CD4-positive, alpha-beta T cell (primary cell): ENCODE results near the gene GRIK1. TPM values are rescaled to one million over a fixed set of nuclear protein-coding genes. Genes with fewer than 3 reads are reported as not detected.

ENCODE experiments used
- ATAC-seq: fragments of 200-7000 bp; cut with Tn5 transposase; one replicate; pipeline ENCODE4 v1.10.0; 2022; ENCODE audit warnings: mild to moderate bottlenecking; ENCODE audit not compliant: poor library complexity
- CTCF ChIA-PET: fragments of 350-600 bp; sonication (Branson Sonifier 250); formaldehyde crosslinking; loops from one replicate; lab custom pipeline; 2021; ENCODE audit warnings: antibody characterized with exemption, inconsistent platforms; lab: Charles Lee
- POLR2A ChIA-PET: fragments of 350-600 bp; sonication (Branson Sonifier 250); formaldehyde crosslinking; loops from one replicate; lab custom pipeline; 2021; ENCODE audit warnings: antibody characterized with exemption, inconsistent platforms; lab: Charles Lee
- DNase-seq, 14 experiments: peaks; one replicate each; pipeline ENCODE4 v3.0.0-alpha.2; 2013 to 2020; ENCODE audit warnings: mixed read lengths in 2 of 14
- H3K27ac ChIP-seq, 2 donors: one replicate each; pipeline versions ENCODE4 v1.5.1 to v1.7.0; 2013; ENCODE audit warnings: low read length in 2 of 2, low read depth in 1 of 2, mild to moderate bottlenecking in 1 of 2
- H3K27me3 ChIP-seq, 2 experiments: 1 replicate in 1 of 2; 2 replicates in 1 of 2; pipeline versions ENCODE4 v1.6.1 to v1.7.0; 2013; ENCODE audit warnings: low read length in 2 of 2, control low read depth in 1 of 2, mild to moderate bottlenecking in 1 of 2, moderate library complexity in 1 of 2; ENCODE audit not compliant: insufficient read depth in 2 of 2, control insufficient read depth in 1 of 2
- H3K36me3 ChIP-seq: one replicate; pipeline ENCODE4 v1.6.1; 2013; ENCODE audit warnings: low read length, control low read depth; ENCODE audit not compliant: insufficient read depth
- H3K4me1 ChIP-seq: one replicate; pipeline ENCODE4 v1.6.1; 2013; ENCODE audit warnings: low read length, control low read depth; ENCODE audit not compliant: insufficient read depth
- H3K4me3 ChIP-seq: one replicate; pipeline ENCODE4 v1.5.1; 2013; ENCODE audit warnings: mild to moderate bottlenecking, low read length, moderate library complexity
- H3K9me3 ChIP-seq, 2 experiments: 1 replicate in 1 of 2; 2 replicates in 1 of 2; pipeline versions ENCODE4 v1.6.1 to v1.7.0; 2013; ENCODE audit warnings: low read length in 2 of 2, mild to moderate bottlenecking in 2 of 2, control low read depth in 1 of 2, moderate library complexity in 1 of 2; ENCODE audit not compliant: control insufficient read depth in 1 of 2, insufficient read depth in 1 of 2
- H3K27ac Mint-ChIP-seq: one replicate; pipeline ENCODE4 v1.8.0; 2020; ENCODE audit warnings: mixed read lengths
- H3K27me3 Mint-ChIP-seq: one replicate; pipeline ENCODE4 v1.8.0; 2021; ENCODE audit warnings: mixed read lengths
- H3K36me3 Mint-ChIP-seq: one replicate; pipeline ENCODE4 v1.8.0; 2021; ENCODE audit warnings: low read depth, mixed read lengths
- H3K4me1 Mint-ChIP-seq: one replicate; pipeline ENCODE4 v1.8.0; 2021; ENCODE audit warnings: low read depth, mixed read lengths
- H3K4me3 Mint-ChIP-seq: one replicate; pipeline ENCODE4 v1.8.0; 2020; ENCODE audit warnings: mild to moderate bottlenecking, mixed read lengths
- H3K9me3 Mint-ChIP-seq: one replicate; pipeline ENCODE4 v1.8.0; 2020; ENCODE audit warnings: mixed read lengths
- intact Hi-C, 2 experiments: fragments of 100-400 bp; cut with DNase I in 1 of 2; cut with micrococcal nuclease in 1 of 2; formaldehyde crosslinking; loops; one replicate each; pipeline versions ENCODE4 v1.15.1 to v1.9.0; 2023 to 2025; cut with DNase I, micrococcal nuclease
- total RNA-seq, 174 experiments: library from RNA in 2 of 174; stranded (reverse) in 2 of 174; gene quantifications; one replicate each; pipeline ENCODE4 v1.2.3 and lab custom pipeline; 2021 to 2026
- TF ChIP-seq, protein P1 (sequence below): fragments of 200-600 bp; IDR thresholded peaks from one replicate; pipeline ENCODE4 v1.8.0; 2022; ENCODE audit warnings: antibody characterized with exemption, mild to moderate bottlenecking

Gene GRIK1
- total RNA-seq, 2 experiments from 2014 or later, result not detected

DNA sequence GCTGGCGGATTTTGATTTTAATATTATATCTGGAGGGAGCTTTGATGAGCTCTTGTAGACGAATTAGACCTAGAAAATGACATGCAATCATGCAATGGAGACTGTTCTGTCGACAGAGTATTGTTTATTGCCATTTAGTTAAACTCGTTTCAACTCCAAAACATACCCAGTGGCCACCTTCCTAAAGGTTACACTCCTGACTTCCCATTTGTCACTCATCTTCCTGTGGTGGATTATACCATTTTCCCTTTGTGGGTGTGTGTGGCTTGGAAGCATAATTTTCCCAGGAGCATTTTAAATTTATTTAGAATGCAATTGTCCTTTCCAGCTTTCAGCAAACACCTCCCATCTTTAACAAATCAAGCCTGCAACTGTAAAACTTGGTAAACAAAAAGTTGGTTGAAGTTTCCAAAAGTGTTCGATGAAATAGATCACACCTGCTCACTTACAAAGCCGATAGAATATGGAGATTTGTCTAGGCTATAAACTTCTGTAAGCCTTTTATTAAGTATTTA, 266.6 kb downstream of the GRIK1 start:
- Histone ChIP-seq H3K27ac (no peak overlapping the region), H3K36me3 (no peaks in the 10 kb centered on the region), H3K4me1 (no peaks in the 10 kb centered on the region), H3K27me3 (peaks cover 0 to 5% of the 10 kb centered on the region in 2 experiments), H3K4me3 (no peak overlapping the region), H3K9me3 (no peaks in the 10 kb centered on the region)
- no peaks in the 10 kb centered on the region for H3K36me3 Mint-ChIP-seq
- no peaks in the 10 kb centered on the region for H3K4me1 Mint-ChIP-seq
- H3K4me3 Mint-ChIP-seq, result no peak overlapping the region
- DNase-seq (no peak), ATAC-seq (no peak)
- ChIA-PET CTCF (no interaction called here), POLR2A (no interaction called here)
- no peaks in the 10 kb centered on the region for H3K9me3 Mint-ChIP-seq
- peaks cover 10% of the 10 kb centered on the region for H3K27me3 Mint-ChIP-seq
- intact Hi-C loops, result no loop called here
- no peak overlapping the region for H3K27ac Mint-ChIP-seq
- TF ChIP-seq, protein P1, sequence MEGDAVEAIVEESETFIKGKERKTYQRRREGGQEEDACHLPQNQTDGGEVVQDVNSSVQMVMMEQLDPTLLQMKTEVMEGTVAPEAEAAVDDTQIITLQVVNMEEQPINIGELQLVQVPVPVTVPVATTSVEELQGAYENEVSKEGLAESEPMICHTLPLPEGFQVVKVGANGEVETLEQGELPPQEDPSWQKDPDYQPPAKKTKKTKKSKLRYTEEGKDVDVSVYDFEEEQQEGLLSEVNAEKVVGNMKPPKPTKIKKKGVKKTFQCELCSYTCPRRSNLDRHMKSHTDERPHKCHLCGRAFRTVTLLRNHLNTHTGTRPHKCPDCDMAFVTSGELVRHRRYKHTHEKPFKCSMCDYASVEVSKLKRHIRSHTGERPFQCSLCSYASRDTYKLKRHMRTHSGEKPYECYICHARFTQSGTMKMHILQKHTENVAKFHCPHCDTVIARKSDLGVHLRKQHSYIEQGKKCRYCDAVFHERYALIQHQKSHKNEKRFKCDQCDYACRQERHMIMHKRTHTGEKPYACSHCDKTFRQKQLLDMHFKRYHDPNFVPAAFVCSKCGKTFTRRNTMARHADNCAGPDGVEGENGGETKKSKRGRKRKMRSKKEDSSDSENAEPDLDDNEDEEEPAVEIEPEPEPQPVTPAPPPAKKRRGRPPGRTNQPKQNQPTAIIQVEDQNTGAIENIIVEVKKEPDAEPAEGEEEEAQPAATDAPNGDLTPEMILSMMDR, result no peak

DNA sequence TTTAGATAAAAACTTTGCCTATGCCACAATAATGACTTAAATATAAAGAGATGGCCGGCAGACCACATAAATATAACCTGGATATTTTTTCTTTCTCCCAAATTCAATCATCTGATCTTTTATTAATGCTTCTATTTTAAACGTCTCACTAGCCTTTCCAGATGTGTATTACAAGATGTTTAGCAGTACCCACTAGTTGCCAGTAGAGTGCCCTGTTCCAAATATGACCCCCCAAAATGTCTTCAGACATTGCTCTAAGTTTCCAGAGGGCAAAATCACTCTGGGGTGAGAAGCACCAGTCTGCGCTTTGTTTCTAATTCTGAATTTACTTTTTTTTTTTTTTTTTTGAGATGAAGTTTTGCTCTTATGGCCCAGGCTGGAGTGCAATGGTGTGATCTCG, 268.1 kb downstream of the GRIK1 start:
- Mint-ChIP-seq H3K36me3 (no peaks in the 10 kb centered on the region), H3K27me3 (peaks cover 12% of the 10 kb centered on the region), H3K4me3 (no peak overlapping the region), H3K9me3 (no peaks in the 10 kb centered on the region), H3K4me1 (no peaks in the 10 kb centered on the region), H3K27ac (no peak overlapping the region)
- Histone ChIP-seq H3K27ac (no peak overlapping the region), H3K27me3 (peaks cover 0 to 5% of the 10 kb centered on the region in 2 experiments), H3K9me3 (no peaks in the 10 kb centered on the region), H3K36me3 (no peaks in the 10 kb centered on the region), H3K4me3 (no peak overlapping the region), H3K4me1 (no peaks in the 10 kb centered on the region)
- intact Hi-C loops, result no loop called here
- ChIA-PET POLR2A (no interaction called here), CTCF (no interaction called here)
- no peak for DNase-seq
- TF ChIP-seq, protein P1, result no peak
- ATAC-seq, result no peak

DNA sequence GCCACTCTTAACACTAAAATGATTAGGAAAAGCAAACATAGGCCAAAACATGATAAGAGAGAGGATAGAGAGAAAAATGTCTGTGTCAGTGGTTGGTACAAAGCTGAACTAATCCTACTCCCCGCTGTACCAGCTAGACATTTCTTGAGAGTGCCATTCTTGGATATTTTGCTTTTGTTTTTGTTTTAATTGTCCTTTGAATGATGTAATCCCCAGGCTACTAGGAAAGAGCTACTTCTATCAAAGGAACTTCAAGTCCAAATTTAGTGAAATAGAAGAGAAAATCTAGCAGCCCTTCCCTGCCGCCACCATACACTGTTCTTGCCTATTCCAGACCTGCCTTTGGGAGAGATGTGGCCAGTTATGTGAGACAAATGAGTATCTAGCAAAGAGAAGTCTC, 269.6 kb downstream of the GRIK1 start:
- H3K27me3 ChIP-seq, result no peaks in the 10 kb centered on the region
- no peaks in the 10 kb centered on the region for H3K36me3 ChIP-seq
- H3K4me1 Mint-ChIP-seq, result no peaks in the 10 kb centered on the region
- H3K9me3 ChIP-seq, result no peaks in the 10 kb centered on the region
- TF ChIP-seq, protein P1, result no peak
- no peaks in the 10 kb centered on the region for H3K36me3 Mint-ChIP-seq
- H3K27ac Mint-ChIP-seq, result no peak overlapping the region
- H3K9me3 Mint-ChIP-seq, result no peaks in the 10 kb centered on the region
- no peak overlapping the region for H3K4me3 Mint-ChIP-seq
- no peak overlapping the region for H3K27ac ChIP-seq
- ChIA-PET POLR2A (no interaction called here), CTCF (no interaction called here)
- DNase-seq, result no peak
- no peak overlapping the region for H3K4me3 ChIP-seq
- intact Hi-C loops, result no loop called here
- no peak for ATAC-seq
- peaks cover 12% of the 10 kb centered on the region for H3K27me3 Mint-ChIP-seq
- H3K4me1 ChIP-seq, result no peaks in the 10 kb centered on the region
